M059J (cell line): ENCODE measurements around the gene SPRY2. TPM values are rescaled to one million over a fixed set of nuclear protein-coding genes. Genes with fewer than 3 reads are reported as not detected.

Source experiments
- DNase-seq: peaks from one replicate; pipeline ENCODE4 v3.0.0-alpha.2; 2012; ENCODE audit warnings: low read depth
- total RNA-seq: library from RNA; depleted of rRNA; stranded (reverse); fragments of >200 nt; shearing (Covaris generic); gene quantifications from 2 replicates; pipeline ENCODE4 v1.2.3, GENCODE V29; 2014

The SPRY2 gene
- total RNA-seq, 1 experiment from 2014 or later: 8.2 TPM

- no peak for DNase-seq
Observed at GRCh38 chr13:80314711-80315653, 25.9 kb downstream of the SPRY2 start.

- peak; percentile 18 for DNase-seq
Observed at GRCh38 chr13:80313668-80314256, 27.2 kb downstream of the SPRY2 start.

DNA sequence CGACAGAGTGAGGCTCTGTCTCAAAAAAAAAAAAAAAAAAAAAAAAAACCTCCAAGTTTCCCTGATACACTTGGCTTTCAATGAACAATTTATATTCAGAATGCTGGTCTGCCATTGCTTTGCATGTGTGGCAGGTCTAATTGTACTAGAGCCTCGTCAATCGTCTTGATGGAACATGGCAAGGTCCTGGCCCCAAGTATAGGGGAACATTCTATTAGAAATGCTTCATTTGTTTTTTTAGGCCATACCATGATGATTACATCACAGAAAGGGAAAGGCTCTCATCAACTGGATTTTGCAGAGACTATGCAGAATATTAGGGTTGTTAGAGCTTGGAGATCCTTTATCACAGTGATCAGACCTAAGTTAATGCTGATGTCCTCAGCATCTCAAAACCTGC is 28.0 kb downstream of the SPRY2 start:
- DNase-seq: no peak

GRCh38 chr13:80312012-80312704 is 28.8 kb downstream of the SPRY2 start:
- no peak for DNase-seq

DNA sequence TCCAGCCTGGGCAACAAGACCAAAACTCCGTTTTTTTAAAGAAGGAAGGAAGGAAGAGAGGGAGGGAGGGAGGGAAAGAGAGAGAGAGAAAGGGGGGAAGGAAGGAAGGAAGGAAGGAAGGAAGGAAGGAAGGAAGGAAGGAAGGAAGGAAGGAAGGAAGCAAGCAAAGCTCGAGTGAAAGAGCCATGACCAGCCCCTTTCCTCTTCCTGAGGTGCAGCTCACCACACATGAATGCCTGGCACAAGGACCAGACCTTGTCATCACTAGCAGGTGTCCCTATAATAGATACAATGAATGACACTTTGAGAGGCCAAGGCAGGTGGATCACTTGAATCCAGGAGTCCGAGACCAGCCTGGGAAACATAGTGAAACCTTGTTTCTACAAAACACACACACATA is 31.0 kb downstream of the SPRY2 start:
- DNase-seq: no peak

DNA sequence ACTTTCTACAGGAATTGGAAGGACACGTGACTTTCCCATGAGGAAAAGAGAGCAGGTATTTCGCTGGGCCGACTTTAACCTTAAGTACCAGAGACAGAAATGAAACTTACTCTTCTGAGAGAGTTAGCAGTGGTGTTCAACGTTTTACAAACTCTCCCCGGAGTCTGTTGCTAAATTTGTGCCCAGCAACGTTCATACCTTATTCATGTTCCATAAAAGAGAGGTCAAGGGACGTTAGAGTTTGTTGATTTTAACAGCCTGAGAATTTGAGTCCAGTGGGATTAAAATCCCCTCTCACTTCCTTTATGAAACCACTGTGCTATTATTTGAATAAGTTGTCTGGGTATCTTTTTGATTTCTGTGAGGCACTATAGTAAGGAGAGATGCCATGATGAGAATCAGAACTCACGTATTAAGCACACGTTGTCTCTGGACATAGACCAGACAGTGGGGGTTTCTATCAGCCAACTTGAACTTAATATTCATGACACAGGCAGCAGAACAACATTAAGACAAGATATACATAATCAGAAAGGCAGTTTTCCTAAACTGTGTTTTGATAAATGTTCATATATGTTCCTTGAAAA is 33.4 kb downstream of the SPRY2 start:
- no peak for DNase-seq

GRCh38 chr13:80306337-80306972 is 34.5 kb downstream of the SPRY2 start:
- no peak for DNase-seq

GRCh38 chr13:80305737-80306136 is 35.2 kb downstream of the SPRY2 start:
- DNase-seq: no peak

GRCh38 chr13:80303225-80303811 is 37.6 kb downstream of the SPRY2 start:
- DNase-seq: no peak

- no peak for DNase-seq
Observed at GRCh38 chr13:80299046-80299445, 41.9 kb downstream of the SPRY2 start.

- no peak for DNase-seq
Observed at GRCh38 chr13:80297503-80297902, 43.4 kb downstream of the SPRY2 start.

DNA sequence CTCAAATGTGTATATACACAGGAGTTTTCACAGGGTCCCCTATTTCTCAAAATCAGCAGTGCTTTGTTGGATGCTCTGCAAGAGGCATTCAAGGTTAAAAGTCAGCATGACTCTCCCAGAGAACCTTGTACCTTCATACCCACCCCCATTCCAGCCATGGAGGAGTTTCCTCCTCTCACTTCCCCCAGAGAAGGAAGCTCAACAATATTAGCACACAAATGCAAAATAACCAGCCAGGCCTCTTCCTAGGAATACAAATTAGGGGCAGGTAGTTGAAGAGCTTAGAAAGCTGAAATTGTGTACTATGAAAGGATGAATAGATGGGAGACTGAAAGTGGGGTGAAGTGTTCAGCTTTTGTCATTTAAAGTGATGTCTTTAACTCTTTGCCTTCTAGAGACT is 43.8 kb downstream of the SPRY2 start:
- DNase-seq: no peak

- no peak for DNase-seq
Observed at GRCh38 chr13:80296638-80297037, 44.3 kb downstream of the SPRY2 start.

- no peak for DNase-seq
Observed at GRCh38 chr13:80290591-80290990, 50.3 kb downstream of the SPRY2 start.
